ENCODE data around the gene RCN1. TPM values are rescaled to one million over a fixed set of nuclear protein-coding genes. Genes with fewer than 3 reads are reported as not detected.

The RCN1 gene
- total RNA-seq, 2 experiments from 2014 or later = 0.74 TPM; not detected in 1

GRCh38 chr11:32154275-32154674, 63.4 kb downstream of the RCN1 start:
- H3K4me3 ChIP-seq (ENCODE audit: low read depth, low read length, poor library complexity, severe bottlenecking) = no peak overlapping the region
- POLR2A ChIA-PET = interaction anchor here (0.6 kb wide), 1 partner anchor 863 kb away, joined by 3 read pairs; no protein-coding TSS in a partner anchor
- intact Hi-C loops (cut with micrococcal nuclease; ENCODE audit: unreplicated experiment) = no loop called here
- no peaks in the 10 kb centered on the region for H3K36me3 ChIP-seq (ENCODE audit: insufficient read depth, low read length)
- H3K4me2 ChIP-seq (ENCODE audit: low read length) = no peak overlapping the region
- no peak for DNase-seq (ENCODE audit: low spot score)
- no peak overlapping the region for H2AFZ ChIP-seq (ENCODE audit: low read length)
- no peaks in the 10 kb centered on the region for H3K9me3 ChIP-seq (ENCODE audit: low read length)
- BruUV-seq (replicated peaks) = no TSS peak
- H4K20me1 ChIP-seq (ENCODE audit: insufficient read depth, low read length) = no peaks in the 10 kb centered on the region
- no peak overlapping the region for H3K27ac ChIP-seq (ENCODE audit: low read depth, low read length, poor library complexity, severe bottlenecking)
- no peaks in the 10 kb centered on the region for H3K79me2 ChIP-seq (ENCODE audit: insufficient read depth, low read depth, low read length)
- no peaks in the 10 kb centered on the region for H3K4me1 ChIP-seq (ENCODE audit: insufficient read depth, low read length, poor library complexity, severe bottlenecking)
- TF ChIP-seq CTCF (conservative IDR thresholded peaks at IDR 0.05; ENCODE audit: low read length) = no peak
- no peak for TF ChIP-seq EZH2phosphoT487 (IDR thresholded peaks at IDR 0.05; ENCODE audit: borderline replicate concordance, low read depth, low read length)
- H3K9me2 ChIP-seq (ENCODE audit: insufficient read depth, low read length) = no peaks in the 10 kb centered on the region
- CTCF ChIA-PET (ENCODE audit: unreplicated experiment) = no interaction called here

Small RNA genes lying within 50 kb of the gene (small RNA-seq; reads per million reads assigned to genes)
- gene RF00012 = not detected

Data from OCI-LY7 (cell line).